NT2/D1 (cell line): ENCODE measurements around the gene PLVAP.

ENCODE experiments used
- YY1 ChIP-seq: IDR thresholded peaks from 2 replicates; pipeline ENCODE4 v1.6.1; 2011; ENCODE audit not compliant: insufficient read length, insufficient read depth
- ZNF274 ChIP-seq: IDR thresholded peaks from 2 replicates; pipeline ENCODE4 v1.6.1; 2011; ENCODE audit warnings: mild to moderate bottlenecking, low read depth, low read length

DNA sequence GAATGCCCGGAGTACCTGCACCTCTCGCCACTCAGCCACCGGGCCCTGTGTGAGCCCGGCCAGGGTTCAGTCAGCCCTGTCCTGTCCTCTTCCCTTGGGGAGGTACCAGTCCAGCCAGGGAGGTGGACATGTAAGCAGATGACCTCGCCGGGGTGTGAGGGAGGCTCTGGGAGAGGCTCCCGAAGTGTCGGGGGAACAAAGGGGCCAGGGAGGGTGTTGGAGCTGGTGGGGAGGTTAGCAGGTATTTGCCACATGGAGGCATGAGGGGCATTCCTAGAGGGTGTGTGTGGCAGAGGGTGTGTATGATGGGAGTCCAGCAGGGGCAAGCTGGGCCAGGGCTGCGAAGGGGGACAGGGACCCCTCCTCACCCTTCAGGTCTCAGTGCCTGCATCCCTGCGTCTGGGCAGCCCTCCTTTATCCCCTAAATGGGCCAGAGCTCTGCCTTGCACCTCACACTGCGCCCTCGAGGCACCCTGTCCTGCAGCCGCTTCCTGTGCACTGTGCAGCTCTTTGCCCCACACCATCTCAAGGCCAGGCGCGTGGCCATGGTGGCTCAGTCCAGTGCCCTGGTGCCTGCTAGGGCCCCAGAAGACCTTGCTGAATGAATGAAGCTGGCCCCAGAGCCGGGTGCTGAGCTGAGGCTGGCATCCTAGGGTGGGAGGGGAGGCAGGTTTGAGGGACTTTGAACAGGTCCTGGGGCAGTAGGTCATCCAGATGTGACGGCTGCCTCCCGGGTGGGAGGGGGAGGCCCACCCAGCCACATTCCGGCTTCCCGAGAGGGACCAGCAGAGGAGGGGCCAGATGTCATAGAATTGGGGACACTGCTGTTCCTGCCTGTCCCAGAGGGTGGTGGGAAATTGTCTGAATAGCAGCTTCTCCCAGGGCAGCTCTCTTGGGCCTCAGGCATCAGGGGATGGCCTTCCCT, 64.7 kb downstream of the PLVAP start:
- TF ChIP-seq ZNF274 = no peak
- TF ChIP-seq YY1 = no peak
